Measurements from ENCODE around the gene DDX51. TPM values are rescaled to one million over a fixed set of nuclear protein-coding genes. Genes with fewer than 3 reads are reported as not detected.

The DDX51 gene
- total RNA-seq, 1 experiment from 2014 or later: 29.3 TPM

- H3K9me3 ChIP-seq (ENCODE audit: control insufficient read depth, insufficient read depth, low read depth, low read length): no peaks in the 10 kb centered on the region
- no peaks in the 10 kb centered on the region for H3K27me3 ChIP-seq (ENCODE audit: control insufficient read depth, insufficient read depth, low read length)
- no peak overlapping the region for H3K27ac ChIP-seq (ENCODE audit: low read length)
- BruUV-seq (replicated peaks): no TSS peak
- DNase-seq (ENCODE audit: low read depth, low spot score) (no peak), ATAC-seq (no peak)
- TF ChIP-seq CTCF (IDR thresholded peaks at IDR 0.05) (no peak), SIN3A (IDR thresholded peaks at IDR 0.05; ENCODE audit: borderline replicate concordance, insufficient read depth, low read depth, low read length) (no peak), POLR2AphosphoS5 (IDR thresholded peaks at IDR 0.05; ENCODE audit: low read depth, low read length) (no peak), TCF7L2 (IDR thresholded peaks at IDR 0.05; ENCODE audit: low read depth, low read length) (no peak)
- TF ChIP-seq, protein P1, sequence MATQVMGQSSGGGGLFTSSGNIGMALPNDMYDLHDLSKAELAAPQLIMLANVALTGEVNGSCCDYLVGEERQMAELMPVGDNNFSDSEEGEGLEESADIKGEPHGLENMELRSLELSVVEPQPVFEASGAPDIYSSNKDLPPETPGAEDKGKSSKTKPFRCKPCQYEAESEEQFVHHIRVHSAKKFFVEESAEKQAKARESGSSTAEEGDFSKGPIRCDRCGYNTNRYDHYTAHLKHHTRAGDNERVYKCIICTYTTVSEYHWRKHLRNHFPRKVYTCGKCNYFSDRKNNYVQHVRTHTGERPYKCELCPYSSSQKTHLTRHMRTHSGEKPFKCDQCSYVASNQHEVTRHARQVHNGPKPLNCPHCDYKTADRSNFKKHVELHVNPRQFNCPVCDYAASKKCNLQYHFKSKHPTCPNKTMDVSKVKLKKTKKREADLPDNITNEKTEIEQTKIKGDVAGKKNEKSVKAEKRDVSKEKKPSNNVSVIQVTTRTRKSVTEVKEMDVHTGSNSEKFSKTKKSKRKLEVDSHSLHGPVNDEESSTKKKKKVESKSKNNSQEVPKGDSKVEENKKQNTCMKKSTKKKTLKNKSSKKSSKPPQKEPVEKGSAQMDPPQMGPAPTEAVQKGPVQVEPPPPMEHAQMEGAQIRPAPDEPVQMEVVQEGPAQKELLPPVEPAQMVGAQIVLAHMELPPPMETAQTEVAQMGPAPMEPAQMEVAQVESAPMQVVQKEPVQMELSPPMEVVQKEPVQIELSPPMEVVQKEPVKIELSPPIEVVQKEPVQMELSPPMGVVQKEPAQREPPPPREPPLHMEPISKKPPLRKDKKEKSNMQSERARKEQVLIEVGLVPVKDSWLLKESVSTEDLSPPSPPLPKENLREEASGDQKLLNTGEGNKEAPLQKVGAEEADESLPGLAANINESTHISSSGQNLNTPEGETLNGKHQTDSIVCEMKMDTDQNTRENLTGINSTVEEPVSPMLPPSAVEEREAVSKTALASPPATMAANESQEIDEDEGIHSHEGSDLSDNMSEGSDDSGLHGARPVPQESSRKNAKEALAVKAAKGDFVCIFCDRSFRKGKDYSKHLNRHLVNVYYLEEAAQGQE (IDR thresholded peaks at IDR 0.05; ENCODE audit: insufficient read depth in 1 of 2, low read depth in 2 of 2, low read length in 1 of 2): no peak
- CTCF ChIA-PET: no interaction called here
- intact Hi-C loops (cut with micrococcal nuclease; ENCODE audit: unreplicated experiment) (no loop called here), in situ Hi-C loops (cut with HindIII; ENCODE audit: low pct_unique_long_range_greater_than_20kb, low sequenced_read_pairs) (no loop called here)
- H3K36me3 ChIP-seq (ENCODE audit: control insufficient read depth, insufficient read depth, low read length): peaks cover 11% of the 10 kb centered on the region
- H3K4me1 ChIP-seq (ENCODE audit: control insufficient read depth, insufficient read depth, low read length): no peaks in the 10 kb centered on the region
- H3K4me3 ChIP-seq (ENCODE audit: low read depth in 2 of 2, low read length in 2 of 2): no peak overlapping the region
- POLR2A ChIA-PET: no interaction called here
Observed at GRCh38 chr12:132129007-132129406, 15.1 kb downstream of the DDX51 start.

DNA sequence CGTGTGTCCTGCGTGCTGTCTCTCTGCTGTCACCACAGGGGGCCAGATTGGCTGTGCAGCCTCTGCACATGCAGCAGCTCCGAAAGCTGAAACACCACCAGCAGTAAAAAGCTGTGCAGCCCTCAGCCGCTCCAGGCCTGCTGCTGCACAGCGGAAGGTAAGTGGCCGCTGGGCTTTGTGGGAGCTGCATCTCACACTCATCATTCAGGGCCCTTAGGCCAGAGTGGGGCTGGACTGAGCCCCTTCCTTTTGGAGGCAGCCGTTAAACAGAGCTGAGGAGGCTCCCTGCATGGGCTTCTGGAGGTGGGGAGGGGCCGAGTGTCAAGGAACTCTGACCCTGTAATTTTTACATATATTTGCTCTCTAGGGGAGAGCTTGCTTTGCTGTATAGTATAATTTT, 17.1 kb downstream of the DDX51 start:
- CTCF ChIA-PET: no interaction called here
- intact Hi-C loops (cut with micrococcal nuclease; ENCODE audit: unreplicated experiment): no loop called here
- H3K27me3 ChIP-seq (ENCODE audit: control insufficient read depth, insufficient read depth, low read length): no peaks in the 10 kb centered on the region
- H3K27ac ChIP-seq (ENCODE audit: low read length): no peak overlapping the region
- POLR2A ChIA-PET: no interaction called here
- peaks cover 16% of the 10 kb centered on the region for H3K36me3 ChIP-seq (ENCODE audit: control insufficient read depth, insufficient read depth, low read length)
- no peak overlapping the region for H3K4me3 ChIP-seq (ENCODE audit: low read depth in 2 of 2, low read length in 2 of 2)
- no peaks in the 10 kb centered on the region for H3K9me3 ChIP-seq (ENCODE audit: control insufficient read depth, insufficient read depth, low read depth, low read length)
- no TSS peak for BruUV-seq (replicated peaks)
- DNase-seq (ENCODE audit: low read depth, low spot score): no peak
- no peak for ATAC-seq
- TF ChIP-seq, protein P1 (IDR thresholded peaks at IDR 0.05; ENCODE audit: insufficient read depth in 1 of 2, low read depth in 2 of 2, low read length in 1 of 2): no peak
- TF ChIP-seq CTCF (IDR thresholded peaks at IDR 0.05): no peak
- no peak for TF ChIP-seq POLR2AphosphoS5 (IDR thresholded peaks at IDR 0.05; ENCODE audit: low read depth, low read length)
- TF ChIP-seq TCF7L2 (IDR thresholded peaks at IDR 0.05; ENCODE audit: low read depth, low read length): no peak
- no peak for TF ChIP-seq SIN3A (IDR thresholded peaks at IDR 0.05; ENCODE audit: borderline replicate concordance, insufficient read depth, low read depth, low read length)
- no peaks in the 10 kb centered on the region for H3K4me1 ChIP-seq (ENCODE audit: control insufficient read depth, insufficient read depth, low read length)
- in situ Hi-C loops (cut with HindIII; ENCODE audit: low pct_unique_long_range_greater_than_20kb, low sequenced_read_pairs): no loop called here

Data from Panc1 (cell line).